Type B pancreatic cell (in vitro differentiated cells): ENCODE data around the gene RBM4. TPM values are rescaled to one million over a fixed set of nuclear protein-coding genes. Genes with fewer than 3 reads are reported as not detected.

Source experiments
- DNase-seq: peaks from one replicate; pipeline ENCODE4 v3.0.0; 2021; ENCODE audit warnings: mixed read lengths; ENCODE audit not compliant: unreplicated experiment; ENCODE audit errors: extremely low spot score
- H3K27ac Mint-ChIP-seq: 2 replicates; pipeline ENCODE4 v1.8.0; 2021; ENCODE audit warnings: mild to moderate bottlenecking, mixed read lengths
- H3K27me3 Mint-ChIP-seq: 2 replicates; pipeline ENCODE4 v1.8.0; 2021; ENCODE audit warnings: mixed read lengths
- H3K36me3 Mint-ChIP-seq: 2 replicates; pipeline ENCODE4 v1.8.0; 2021; ENCODE audit warnings: mixed read lengths
- H3K4me1 Mint-ChIP-seq: one replicate; pipeline ENCODE4 v1.8.0; 2021; ENCODE audit warnings: mixed read lengths; ENCODE audit not compliant: unreplicated experiment
- H3K4me3 Mint-ChIP-seq: 2 replicates; pipeline ENCODE4 v1.8.0; 2021; ENCODE audit warnings: mild to moderate bottlenecking, mixed read lengths
- H3K9me3 Mint-ChIP-seq: 2 replicates; pipeline ENCODE4 v1.8.0; 2021; ENCODE audit warnings: mixed read lengths
- CTCF ChIP-seq: fragments of 200-600 bp; sonication (generic); conservative IDR thresholded peaks from 2 replicates; pipeline ENCODE4 v1.5.0; 2021; ENCODE audit warnings: antibody characterized with exemption, mild to moderate bottlenecking
- total RNA-seq: library from RNA; stranded (reverse); gene quantifications from 2 replicates; pipeline ENCODE4 v1.2.1, GENCODE V29; 2021; ENCODE audit warnings: low replicate concordance

Gene RBM4
- total RNA-seq, 1 donor from 2014 or later: 228 TPM

- peaks cover 31% of the 10 kb centered on the region for H3K4me1 Mint-ChIP-seq
Observed at GRCh38 chr11:66646828-66647227, 8.3 kb downstream of the RBM4 start.

GRCh38 chr11:66649903-66650302 lies 11.4 kb downstream of the RBM4 start:
- no peaks in the 10 kb centered on the region for H3K9me3 Mint-ChIP-seq
- H3K36me3 Mint-ChIP-seq: peaks cover 51% of the 10 kb centered on the region
- DNase-seq: no peak
- no peak for TF ChIP-seq CTCF
- peaks cover 8% of the 10 kb centered on the region for H3K4me1 Mint-ChIP-seq
- H3K4me3 Mint-ChIP-seq: no peak overlapping the region
- no peaks in the 10 kb centered on the region for H3K27me3 Mint-ChIP-seq
- H3K27ac Mint-ChIP-seq: peak overlapping the region; percentile 56

More at GRCh38 chr11:66646828-66647227, 8.3 kb downstream of the RBM4 start:
- Mint-ChIP-seq H3K36me3 (peaks cover 65% of the 10 kb centered on the region), H3K9me3 (no peaks in the 10 kb centered on the region), H3K4me3 (no peak overlapping the region), H3K27ac (no peak overlapping the region), H3K27me3 (no peaks in the 10 kb centered on the region)
- DNase-seq: no peak
- no peak for TF ChIP-seq CTCF

- Mint-ChIP-seq H3K4me1 (peaks cover 4% of the 10 kb centered on the region), H3K9me3 (no peaks in the 10 kb centered on the region), H3K4me3 (no peak overlapping the region), H3K27me3 (no peaks in the 10 kb centered on the region), H3K27ac (no peak overlapping the region), H3K36me3 (peaks cover 46% of the 10 kb centered on the region)
- TF ChIP-seq CTCF: no peak
- DNase-seq: no peak
Observed at GRCh38 chr11:66651016-66651415, 12.5 kb downstream of the RBM4 start.

GRCh38 chr11:66652651-66653050 lies 14.1 kb downstream of the RBM4 start:
- Mint-ChIP-seq H3K4me3 (no peak overlapping the region), H3K36me3 (peaks cover 30% of the 10 kb centered on the region), H3K27ac (no peak overlapping the region), H3K9me3 (no peaks in the 10 kb centered on the region), H3K27me3 (no peaks in the 10 kb centered on the region), H3K4me1 (peaks cover 4% of the 10 kb centered on the region)
- TF ChIP-seq CTCF: no peak
- no peak for DNase-seq

GRCh38 chr11:66653123-66653522 lies 14.6 kb downstream of the RBM4 start:
- Mint-ChIP-seq H3K27ac (no peak overlapping the region), H3K9me3 (no peaks in the 10 kb centered on the region), H3K36me3 (peaks cover 28% of the 10 kb centered on the region), H3K4me1 (peaks cover 4% of the 10 kb centered on the region), H3K27me3 (no peaks in the 10 kb centered on the region), H3K4me3 (no peak overlapping the region)
- no peak for DNase-seq
- no peak for TF ChIP-seq CTCF

- peaks cover 4% of the 10 kb centered on the region for H3K4me1 Mint-ChIP-seq
- H3K36me3 Mint-ChIP-seq: peaks cover 20% of the 10 kb centered on the region
- H3K4me3 Mint-ChIP-seq: no peak overlapping the region
- peak overlapping the region; percentile 2 for H3K27ac Mint-ChIP-seq
- no peak for TF ChIP-seq CTCF
- H3K9me3 Mint-ChIP-seq: no peaks in the 10 kb centered on the region
- H3K27me3 Mint-ChIP-seq: no peaks in the 10 kb centered on the region
- DNase-seq: no peak
Observed at GRCh38 chr11:66659763-66660162, 21.3 kb downstream of the RBM4 start.
